GM18526 (cell line): Measurements from ENCODE around the gene GPR15.

ENCODE experiments used
- POLR2A ChIP-seq: IDR thresholded peaks from 3 replicates; pipeline ENCODE4 v1.6.1; 2011; ENCODE audit not compliant: insufficient read length; ENCODE audit errors: extremely low read depth

Gene GPR15

GRCh38 chr3:98521897-98522543 is 9.8 kb upstream of the GPR15 start:
- TF ChIP-seq POLR2A, result no peak

- TF ChIP-seq POLR2A, result peak; percentile 84
Observed at GRCh38 chr3:98522544-98523281, 9.1 kb upstream of the GPR15 start, which contains the start of gene CLDND1. Gene CLDND1, minus strand, starts transcription at chr3:98522902. Its CDS starts 1,478 bp downstream, at chr3:98521424.

GRCh38 chr3:98525494-98525893 is 6.3 kb upstream of the GPR15 start:
- TF ChIP-seq POLR2A, result no peak

- no peak for TF ChIP-seq POLR2A
Observed at GRCh38 chr3:98528474-98529346, 3.1 kb upstream of the GPR15 start.

DNA sequence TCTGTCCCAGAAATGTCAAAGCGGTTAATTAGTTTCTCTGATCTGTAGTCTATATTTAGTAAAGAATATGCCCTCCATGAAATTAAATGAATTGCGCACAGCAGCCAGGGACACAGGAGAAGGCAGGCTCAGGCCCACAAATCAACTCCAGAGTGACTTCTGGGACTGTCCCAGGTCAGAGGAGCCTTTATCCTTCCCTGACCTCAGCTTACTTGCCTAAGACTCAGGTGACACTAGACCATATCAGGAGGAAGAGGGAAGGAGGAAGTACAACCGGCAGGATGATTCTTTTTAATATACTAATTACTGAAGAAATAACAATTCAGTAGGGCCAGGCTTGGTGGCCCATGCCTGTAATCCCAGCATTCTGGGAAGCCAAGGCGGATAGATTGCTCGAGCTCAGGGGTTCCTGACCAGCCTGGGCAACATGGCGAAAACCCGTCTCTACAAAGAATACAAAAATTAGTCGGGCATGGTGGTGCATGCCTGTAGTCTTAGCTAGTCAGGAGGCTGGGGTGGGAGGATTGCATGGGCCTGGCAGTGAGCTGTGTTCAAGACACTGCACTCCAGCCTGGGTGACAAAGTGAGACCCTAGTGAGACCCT is 1.8 kb upstream of the GPR15 start:
- peak; percentile 25 for TF ChIP-seq POLR2A

DNA sequence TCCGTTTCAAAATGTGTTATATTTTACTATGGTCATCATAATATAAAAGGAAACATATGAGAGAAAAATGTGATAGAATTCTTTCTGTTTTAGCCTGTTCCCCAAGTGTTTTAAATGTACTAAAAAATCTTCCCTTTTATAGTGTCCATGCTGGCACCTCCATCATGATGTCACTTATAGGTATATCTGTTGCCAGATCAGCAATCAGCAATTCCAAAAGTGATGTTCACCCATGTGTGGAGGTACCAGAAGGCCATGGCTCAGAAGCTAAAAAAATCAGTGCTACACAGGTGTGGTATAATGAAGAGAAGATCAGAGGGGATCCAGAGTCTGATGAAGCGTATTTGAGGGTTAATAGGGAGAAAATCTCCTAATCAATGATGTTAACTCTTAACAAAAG is 1.1 kb upstream of the GPR15 start:
- TF ChIP-seq POLR2A, result no peak

DNA sequence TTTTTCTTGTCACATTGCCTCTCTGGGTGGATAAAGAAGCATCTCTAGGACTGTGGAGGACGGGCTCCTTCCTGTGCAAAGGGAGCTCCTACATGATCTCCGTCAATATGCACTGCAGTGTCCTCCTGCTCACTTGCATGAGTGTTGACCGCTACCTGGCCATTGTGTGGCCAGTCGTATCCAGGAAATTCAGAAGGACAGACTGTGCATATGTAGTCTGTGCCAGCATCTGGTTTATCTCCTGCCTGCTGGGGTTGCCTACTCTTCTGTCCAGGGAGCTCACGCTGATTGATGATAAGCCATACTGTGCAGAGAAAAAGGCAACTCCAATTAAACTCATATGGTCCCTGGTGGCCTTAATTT is 478 bp downstream of the GPR15 start:
- no peak for TF ChIP-seq POLR2A

GRCh38 chr3:98532709-98533571 is 1.2 kb downstream of the GPR15 start:
- TF ChIP-seq POLR2A, result peak; percentile 40

GRCh38 chr3:98534168-98534567 is 2.4 kb downstream of the GPR15 start:
- no peak for TF ChIP-seq POLR2A

GRCh38 chr3:98534734-98535133 is 3.0 kb downstream of the GPR15 start:
- TF ChIP-seq POLR2A, result no peak

GRCh38 chr3:98536456-98537017 is 4.8 kb downstream of the GPR15 start:
- TF ChIP-seq POLR2A, result peak; percentile 64

- no peak for TF ChIP-seq POLR2A
Observed at GRCh38 chr3:98540346-98540745, 8.6 kb downstream of the GPR15 start.

DNA sequence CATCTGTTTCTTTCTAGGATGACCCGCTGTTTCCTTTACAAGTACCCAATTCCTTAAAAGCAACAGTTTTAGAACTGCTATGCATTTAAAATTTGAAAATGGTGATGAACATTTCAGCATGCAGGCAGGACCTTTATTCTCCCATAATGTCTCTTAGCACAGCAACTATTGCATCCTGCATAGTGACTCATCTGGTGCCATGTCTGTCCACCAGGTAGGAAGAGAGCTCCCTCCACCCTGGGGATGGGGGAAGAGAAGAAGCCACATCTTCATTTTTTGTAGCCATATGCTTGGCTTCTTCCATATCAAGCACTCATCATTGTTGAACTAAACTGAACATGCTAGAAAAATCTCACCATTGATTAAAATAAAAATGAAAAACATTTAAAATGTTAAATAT is 9.9 kb downstream of the GPR15 start:
- no peak for TF ChIP-seq POLR2A

DNA sequence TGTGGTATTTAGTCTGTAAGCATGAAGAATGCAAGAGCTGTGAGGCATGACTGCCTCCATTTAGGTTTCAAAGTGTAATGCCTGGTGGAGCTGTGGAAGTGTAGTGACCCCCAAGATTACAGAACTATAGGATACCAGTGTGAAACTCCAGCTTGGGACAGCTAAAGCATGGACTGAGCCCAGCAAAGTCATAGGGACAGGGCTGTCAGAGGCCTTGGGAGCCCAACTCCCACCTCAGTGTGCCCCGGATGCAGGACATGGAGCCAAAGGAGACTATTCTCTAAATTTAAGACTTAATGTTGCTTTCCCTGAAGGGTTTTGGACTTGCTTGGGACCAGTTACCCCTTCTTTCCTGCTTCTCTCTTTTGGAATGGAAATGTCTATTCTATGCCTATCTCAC is 10.8 kb downstream of the GPR15 start:
- TF ChIP-seq POLR2A, result no peak
